Measurements from ENCODE around the gene RNF128.
"Not testable (repeated sequence)": the region's sequence is repeated elsewhere in the genome, so short reads cannot be mapped to it uniquely, and the experiment has no call there.

The RNF128 gene

GRCh38 chrX:106769288-106769687, 42.8 kb downstream of the RNF128 start:
- not testable (repeated sequence) for H3K27me3 Mint-ChIP-seq; H3K27ac Mint-ChIP-seq (ENCODE audit: low read depth); DNase-seq (ENCODE audit: low spot score in 2 of 2); H3K9me3 Mint-ChIP-seq; H3K36me3 Mint-ChIP-seq (ENCODE audit: insufficient read depth); ATAC-seq (replicated peaks; ENCODE audit: extremely low read depth, poor library complexity, severe bottlenecking); H3K4me1 Mint-ChIP-seq; H3K4me3 Mint-ChIP-seq

DNA sequence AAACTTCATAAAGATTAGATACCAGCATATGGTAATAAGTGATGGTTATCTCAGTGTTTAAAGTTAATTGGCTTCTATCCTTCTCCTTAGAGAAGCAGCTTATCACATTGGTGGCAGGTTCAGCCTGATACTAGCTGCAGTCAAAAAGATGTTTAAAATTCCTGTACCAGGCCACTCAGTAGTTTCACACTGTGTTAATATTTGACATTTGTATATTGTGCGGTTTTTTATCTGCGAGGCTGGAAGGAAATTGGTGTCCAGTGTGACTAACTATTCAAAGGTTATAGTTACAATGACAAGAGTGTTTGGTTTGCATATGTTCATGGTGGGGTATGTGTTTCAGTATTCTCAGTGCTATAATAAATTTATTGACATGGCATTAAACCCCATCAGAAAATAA, 48.5 kb downstream of the RNF128 start:
- H3K36me3 Mint-ChIP-seq (ENCODE audit: insufficient read depth) = no peaks in the 10 kb centered on the region
- H3K27me3 Mint-ChIP-seq = peaks cover 14% of the 10 kb centered on the region
- no peak overlapping the region for H3K4me3 Mint-ChIP-seq
- H3K9me3 Mint-ChIP-seq = no peaks in the 10 kb centered on the region
- no peak for ATAC-seq (replicated peaks; ENCODE audit: extremely low read depth, poor library complexity, severe bottlenecking)
- H3K4me1 Mint-ChIP-seq = no peaks in the 10 kb centered on the region
- H3K27ac Mint-ChIP-seq (ENCODE audit: low read depth) = no peak overlapping the region
- no peak for DNase-seq (ENCODE audit: low spot score in 2 of 2)

DNA sequence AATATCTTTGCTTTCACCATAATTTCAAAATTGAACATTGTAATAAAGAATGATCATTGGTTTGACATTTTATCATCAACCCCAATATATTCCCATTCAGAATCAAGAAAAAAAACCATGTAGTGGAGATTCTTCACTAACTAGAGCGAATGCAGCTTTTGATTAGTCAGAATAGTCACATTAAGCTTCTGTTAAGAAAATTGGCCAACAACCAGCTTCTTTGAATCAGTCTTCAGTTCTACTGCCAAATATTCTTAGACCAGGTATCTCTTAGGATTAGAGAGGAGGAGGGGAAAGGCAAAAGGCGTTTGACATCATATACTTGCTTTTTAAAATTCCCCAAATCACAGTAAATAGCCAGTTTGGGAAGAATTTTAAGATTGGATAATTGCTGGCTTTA, 53.8 kb downstream of the RNF128 start:
- H3K4me3 Mint-ChIP-seq = no peak overlapping the region
- H3K27me3 Mint-ChIP-seq = peaks cover 5% of the 10 kb centered on the region
- ATAC-seq (replicated peaks; ENCODE audit: extremely low read depth, poor library complexity, severe bottlenecking) (no peak), DNase-seq (ENCODE audit: low spot score in 2 of 2) (no peak)
- no peaks in the 10 kb centered on the region for H3K4me1 Mint-ChIP-seq
- no peaks in the 10 kb centered on the region for H3K9me3 Mint-ChIP-seq
- no peaks in the 10 kb centered on the region for H3K36me3 Mint-ChIP-seq (ENCODE audit: insufficient read depth)
- H3K27ac Mint-ChIP-seq (ENCODE audit: low read depth) = no peak overlapping the region

- Mint-ChIP-seq H3K9me3 (no peaks in the 10 kb centered on the region), H3K27ac (ENCODE audit: low read depth) (no peak overlapping the region), H3K4me3 (no peak overlapping the region), H3K27me3 (peaks cover 11% of the 10 kb centered on the region), H3K36me3 (ENCODE audit: insufficient read depth) (no peaks in the 10 kb centered on the region), H3K4me1 (no peaks in the 10 kb centered on the region)
- ATAC-seq (replicated peaks; ENCODE audit: extremely low read depth, poor library complexity, severe bottlenecking) = no peak
- DNase-seq (ENCODE audit: low spot score in 2 of 2) = no peak
These were observed 54.3 kb downstream of the RNF128 start for GRCh38 chrX:106780664-106781377.

DNA sequence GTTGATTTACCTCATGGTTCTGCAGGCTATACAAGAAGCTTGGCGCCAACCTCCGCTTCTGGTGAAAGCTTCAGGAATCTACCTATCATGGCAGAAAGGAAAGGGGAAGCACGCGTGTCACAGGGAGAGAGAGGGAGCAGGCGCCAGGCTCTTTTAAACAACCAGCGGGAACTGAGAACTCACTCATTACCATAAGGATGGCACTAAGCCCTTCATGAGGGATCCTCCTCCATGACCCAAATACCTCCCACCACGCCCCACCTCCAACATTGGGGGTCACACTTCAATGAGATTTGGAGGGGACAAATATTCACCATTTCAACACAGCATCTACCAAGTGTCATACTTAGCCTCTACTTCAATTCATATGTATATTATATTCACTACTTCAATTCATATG, 57.2 kb downstream of the RNF128 start:
- peaks cover 13% of the 10 kb centered on the region for H3K27me3 Mint-ChIP-seq
- no peak for ATAC-seq (replicated peaks; ENCODE audit: extremely low read depth, poor library complexity, severe bottlenecking)
- no peaks in the 10 kb centered on the region for H3K36me3 Mint-ChIP-seq (ENCODE audit: insufficient read depth)
- no peak overlapping the region for H3K4me3 Mint-ChIP-seq
- H3K9me3 Mint-ChIP-seq = no peaks in the 10 kb centered on the region
- no peak for DNase-seq (ENCODE audit: low spot score in 2 of 2)
- H3K27ac Mint-ChIP-seq (ENCODE audit: low read depth) = no peak overlapping the region
- no peaks in the 10 kb centered on the region for H3K4me1 Mint-ChIP-seq

- Mint-ChIP-seq H3K4me1 (no peaks in the 10 kb centered on the region), H3K9me3 (no peaks in the 10 kb centered on the region), H3K36me3 (ENCODE audit: insufficient read depth) (no peaks in the 10 kb centered on the region), H3K27me3 (no peaks in the 10 kb centered on the region), H3K27ac (ENCODE audit: low read depth) (no peak overlapping the region), H3K4me3 (no peak overlapping the region)
- no peak for DNase-seq (ENCODE audit: low spot score in 2 of 2)
- ATAC-seq (replicated peaks; ENCODE audit: extremely low read depth, poor library complexity, severe bottlenecking) = no peak
These were observed 65.0 kb downstream of the RNF128 start for GRCh38 chrX:106791495-106791894.

- H3K27ac Mint-ChIP-seq (ENCODE audit: low read depth) = no peak overlapping the region
These were observed 75.5 kb downstream of the RNF128 start for GRCh38 chrX:106802063-106802387.

GRCh38 chrX:106802388-106803275, 76.1 kb downstream of the RNF128 start, which contains the start of gene TBC1D8B:
Gene TBC1D8B, plus strand, starts transcription at chrX:106802673. Its CDS starts 181 bp downstream, at chrX:106802854.
- ATAC-seq (replicated peaks; ENCODE audit: extremely low read depth, poor library complexity, severe bottlenecking) = peak; percentile 19
- H3K9me3 Mint-ChIP-seq = no peaks in the 10 kb centered on the region
- H3K36me3 Mint-ChIP-seq (ENCODE audit: insufficient read depth) = no peaks in the 10 kb centered on the region
- no peak within 1 kb of the TSS for H3K27ac Mint-ChIP-seq (ENCODE audit: low read depth)
- no peak for DNase-seq (ENCODE audit: low spot score in 2 of 2)
- H3K27me3 Mint-ChIP-seq = peaks cover 57% of the 10 kb centered on the region
- H3K4me1 Mint-ChIP-seq = peaks cover 12% of the 10 kb centered on the region
- H3K4me3 Mint-ChIP-seq = peak within 1 kb of the TSS; percentile 84

More at GRCh38 chrX:106802063-106802387, 75.5 kb downstream of the RNF128 start:
- ATAC-seq (replicated peaks; ENCODE audit: extremely low read depth, poor library complexity, severe bottlenecking) (no peak), DNase-seq (ENCODE audit: low spot score in 2 of 2) (no peak)
- peaks cover 54% of the 10 kb centered on the region for H3K27me3 Mint-ChIP-seq
- H3K4me1 Mint-ChIP-seq = peaks cover 12% of the 10 kb centered on the region
- no peaks in the 10 kb centered on the region for H3K9me3 Mint-ChIP-seq
- H3K36me3 Mint-ChIP-seq (ENCODE audit: insufficient read depth) = no peaks in the 10 kb centered on the region
- H3K4me3 Mint-ChIP-seq = peak overlapping the region; percentile 84

DNA sequence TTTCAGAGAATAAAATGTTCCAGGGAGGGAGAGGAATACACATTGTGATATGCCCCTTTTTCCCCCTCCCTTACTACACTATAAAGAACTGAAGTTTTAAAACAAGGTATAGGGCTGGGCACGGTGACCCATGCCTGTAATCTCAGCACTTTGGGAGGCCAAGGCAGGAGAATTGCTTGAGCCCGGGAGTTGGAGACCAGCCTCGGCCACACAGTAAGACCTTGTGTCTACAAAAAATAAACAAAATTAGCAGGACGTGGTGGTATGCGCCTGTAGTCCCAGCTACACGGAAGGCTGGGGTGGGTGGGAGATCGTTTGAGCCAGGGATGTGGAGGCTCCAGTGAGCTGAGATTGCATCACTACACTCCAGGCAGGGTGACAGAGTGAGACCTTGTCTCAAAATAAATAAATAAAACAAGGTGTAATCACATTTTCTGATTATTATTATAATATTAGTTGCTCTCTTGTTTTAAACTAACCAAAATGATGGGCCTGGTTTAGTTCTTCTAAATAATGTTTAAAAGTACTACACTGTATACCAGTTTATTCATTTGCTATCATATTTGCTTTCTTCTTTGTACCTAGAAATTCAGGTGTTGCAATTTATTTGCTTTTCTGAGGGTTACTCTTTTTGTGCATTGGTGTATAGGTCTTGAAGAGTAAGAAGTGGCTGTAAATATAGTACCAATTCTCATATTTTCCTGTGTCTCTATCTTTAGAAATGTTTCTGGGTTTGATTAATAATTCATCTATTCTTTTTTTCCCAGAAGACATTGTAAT, 84.8 kb downstream of the RNF128 start:
- DNase-seq (ENCODE audit: low spot score in 2 of 2) (no peak), ATAC-seq (replicated peaks; ENCODE audit: extremely low read depth, poor library complexity, severe bottlenecking) (no peak)
- Mint-ChIP-seq H3K4me3 (no peak overlapping the region), H3K4me1 (no peaks in the 10 kb centered on the region), H3K27ac (ENCODE audit: low read depth) (no peak overlapping the region), H3K27me3 (peaks cover 19% of the 10 kb centered on the region), H3K36me3 (ENCODE audit: insufficient read depth) (no peaks in the 10 kb centered on the region), H3K9me3 (no peaks in the 10 kb centered on the region)

- not testable (repeated sequence) for H3K36me3 Mint-ChIP-seq (ENCODE audit: insufficient read depth); H3K9me3 Mint-ChIP-seq; ATAC-seq (replicated peaks; ENCODE audit: extremely low read depth, poor library complexity, severe bottlenecking); H3K27me3 Mint-ChIP-seq; H3K4me1 Mint-ChIP-seq; DNase-seq (ENCODE audit: low spot score in 2 of 2); H3K27ac Mint-ChIP-seq (ENCODE audit: low read depth); H3K4me3 Mint-ChIP-seq
These were observed 86.4 kb downstream of the RNF128 start for GRCh38 chrX:106812930-106813329.

DNA sequence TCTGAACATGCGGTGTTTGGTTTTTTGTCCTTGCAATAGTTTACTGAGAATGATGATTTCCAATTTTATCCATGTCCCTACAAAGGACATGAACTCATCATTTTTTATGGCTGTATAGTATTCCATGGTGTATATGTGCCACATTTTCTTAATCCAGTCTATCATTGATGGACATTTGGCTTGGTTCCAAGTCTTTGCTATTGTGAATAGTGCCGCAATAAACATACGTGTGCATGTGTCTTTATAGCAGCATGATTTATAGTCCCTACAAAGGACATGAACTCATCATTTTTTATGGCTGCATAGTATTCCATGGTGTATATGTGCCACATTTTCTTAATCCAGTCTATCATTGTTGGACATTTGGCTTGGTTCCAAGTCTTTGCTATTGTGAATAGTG, 87.6 kb downstream of the RNF128 start:
- H3K36me3 Mint-ChIP-seq (ENCODE audit: insufficient read depth); H3K27ac Mint-ChIP-seq (ENCODE audit: low read depth); H3K4me1 Mint-ChIP-seq; DNase-seq (ENCODE audit: low spot score in 2 of 2); H3K27me3 Mint-ChIP-seq; H3K4me3 Mint-ChIP-seq; H3K9me3 Mint-ChIP-seq; ATAC-seq (replicated peaks; ENCODE audit: extremely low read depth, poor library complexity, severe bottlenecking): not testable (repeated sequence)

Measured in central memory CD8-positive, alpha-beta T cell (primary cell).